Measurements from ENCODE around the gene ZFP36. TPM values are rescaled to one million over a fixed set of nuclear protein-coding genes. Genes with fewer than 3 reads are reported as not detected.

ZFP36 gene
- total RNA-seq, 2 donors from 2014 or later, result 67.4 to 265 TPM

DNA sequence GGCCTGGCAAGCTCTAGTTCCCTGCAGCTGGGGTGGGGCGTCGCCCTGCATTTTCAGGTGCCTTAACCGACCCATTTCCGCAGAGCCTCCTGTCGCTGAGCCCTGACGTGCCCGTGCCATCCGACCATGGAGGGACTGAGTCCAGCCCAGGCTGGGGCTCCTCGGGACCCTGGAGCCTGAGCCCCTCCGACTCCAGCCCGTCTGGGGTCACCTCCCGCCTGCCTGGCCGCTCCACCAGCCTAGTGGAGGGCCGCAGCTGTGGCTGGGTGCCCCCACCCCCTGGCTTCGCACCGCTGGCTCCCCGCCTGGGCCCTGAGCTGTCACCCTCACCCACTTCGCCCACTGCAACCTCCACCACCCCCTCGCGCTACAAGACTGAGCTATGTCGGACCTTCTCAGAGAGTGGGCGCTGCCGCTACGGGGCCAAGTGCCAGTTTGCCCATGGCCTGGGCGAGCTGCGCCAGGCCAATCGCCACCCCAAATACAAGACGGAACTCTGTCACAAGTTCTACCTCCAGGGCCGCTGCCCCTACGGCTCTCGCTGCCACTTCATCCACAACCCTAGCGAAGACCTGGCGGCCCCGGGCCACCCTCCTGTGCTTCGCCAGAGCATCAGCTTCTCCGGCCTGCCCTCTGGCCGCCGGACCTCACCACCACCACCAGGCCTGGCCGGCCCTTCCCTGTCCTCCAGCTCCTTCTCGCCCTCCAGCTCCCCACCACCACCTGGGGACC, 1.2 kb downstream of the ZFP36 start:
- no peak for ATAC-seq (replicated peaks)
- peaks cover 25% of the 10 kb centered on the region for H3K4me1 Mint-ChIP-seq
- H3K4me3 Mint-ChIP-seq, result peak overlapping the region; percentile 91
- H3K27me3 Mint-ChIP-seq, result no peaks in the 10 kb centered on the region
- no peaks in the 10 kb centered on the region for H3K9me3 Mint-ChIP-seq
- peaks cover 70% of the 10 kb centered on the region for H3K36me3 Mint-ChIP-seq (ENCODE audit: low read depth)
- peak overlapping the region; percentile 100 for H3K27ac Mint-ChIP-seq

DNA sequence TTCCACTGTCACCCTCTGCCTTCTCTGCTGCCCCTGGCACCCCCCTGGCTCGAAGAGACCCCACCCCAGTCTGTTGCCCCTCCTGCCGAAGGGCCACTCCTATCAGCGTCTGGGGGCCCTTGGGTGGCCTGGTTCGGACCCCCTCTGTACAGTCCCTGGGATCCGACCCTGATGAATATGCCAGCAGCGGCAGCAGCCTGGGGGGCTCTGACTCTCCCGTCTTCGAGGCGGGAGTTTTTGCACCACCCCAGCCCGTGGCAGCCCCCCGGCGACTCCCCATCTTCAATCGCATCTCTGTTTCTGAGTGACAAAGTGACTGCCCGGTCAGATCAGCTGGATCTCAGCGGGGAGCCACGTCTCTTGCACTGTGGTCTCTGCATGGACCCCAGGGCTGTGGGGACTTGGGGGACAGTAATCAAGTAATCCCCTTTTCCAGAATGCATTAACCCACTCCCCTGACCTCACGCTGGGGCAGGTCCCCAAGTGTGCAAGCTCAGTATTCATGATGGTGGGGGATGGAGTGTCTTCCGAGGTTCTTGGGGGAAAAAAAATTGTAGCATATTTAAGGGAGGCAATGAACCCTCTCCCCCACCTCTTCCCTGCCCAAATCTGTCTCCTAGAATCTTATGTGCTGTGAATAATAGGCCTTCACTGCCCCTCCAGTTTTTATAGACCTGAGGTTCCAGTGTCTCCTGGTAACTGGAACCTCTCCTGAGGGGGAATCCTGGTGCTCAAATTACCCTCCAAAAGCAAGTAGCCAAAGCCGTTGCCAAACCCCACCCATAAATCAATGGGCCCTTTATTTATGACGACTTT, 2.0 kb downstream of the ZFP36 start:
- H3K36me3 Mint-ChIP-seq (ENCODE audit: low read depth), result peaks cover 68% of the 10 kb centered on the region
- ATAC-seq (replicated peaks), result no peak
- H3K4me1 Mint-ChIP-seq, result peaks cover 25% of the 10 kb centered on the region
- H3K27ac Mint-ChIP-seq, result peak overlapping the region; percentile 100
- H3K4me3 Mint-ChIP-seq, result peak overlapping the region; percentile 91
- H3K9me3 Mint-ChIP-seq, result no peaks in the 10 kb centered on the region
- no peaks in the 10 kb centered on the region for H3K27me3 Mint-ChIP-seq

DNA sequence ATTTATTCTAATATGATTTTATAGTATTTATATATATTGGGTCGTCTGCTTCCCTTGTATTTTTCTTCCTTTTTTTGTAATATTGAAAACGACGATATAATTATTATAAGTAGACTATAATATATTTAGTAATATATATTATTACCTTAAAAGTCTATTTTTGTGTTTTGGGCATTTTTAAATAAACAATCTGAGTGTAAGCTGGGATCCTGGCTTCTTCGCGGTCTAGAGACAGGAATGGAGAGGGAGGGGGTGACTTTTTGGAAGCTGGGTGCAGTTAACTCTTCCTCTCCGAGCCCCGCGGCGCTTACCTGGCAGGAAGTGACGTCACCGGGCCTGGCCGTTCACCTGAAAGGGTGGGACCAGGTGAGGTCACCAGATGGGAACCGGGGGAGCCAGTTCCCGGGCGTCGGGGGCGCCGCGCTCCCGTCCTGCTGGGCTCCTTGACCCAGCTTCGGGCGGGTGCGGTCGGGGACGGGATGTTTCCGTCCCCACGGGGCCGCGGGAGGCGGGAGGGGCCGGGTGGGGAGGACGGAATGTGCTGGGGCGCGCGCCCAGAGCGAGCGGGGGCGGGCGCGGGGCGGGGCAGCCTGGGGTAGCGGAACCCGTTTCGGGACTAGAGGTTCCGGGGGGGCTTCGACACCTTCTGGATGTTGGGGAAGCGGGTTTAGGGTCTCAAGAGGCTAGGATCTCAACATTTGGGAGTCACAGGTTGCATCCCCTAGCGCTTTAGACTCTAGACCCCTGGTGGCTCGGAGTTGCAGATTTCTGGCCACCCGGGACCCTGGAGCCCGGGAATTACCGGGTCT, 2.8 kb downstream of the ZFP36 start:
- peaks cover 32% of the 10 kb centered on the region for H3K4me1 Mint-ChIP-seq
- ATAC-seq (replicated peaks), result peak; percentile 19

DNA sequence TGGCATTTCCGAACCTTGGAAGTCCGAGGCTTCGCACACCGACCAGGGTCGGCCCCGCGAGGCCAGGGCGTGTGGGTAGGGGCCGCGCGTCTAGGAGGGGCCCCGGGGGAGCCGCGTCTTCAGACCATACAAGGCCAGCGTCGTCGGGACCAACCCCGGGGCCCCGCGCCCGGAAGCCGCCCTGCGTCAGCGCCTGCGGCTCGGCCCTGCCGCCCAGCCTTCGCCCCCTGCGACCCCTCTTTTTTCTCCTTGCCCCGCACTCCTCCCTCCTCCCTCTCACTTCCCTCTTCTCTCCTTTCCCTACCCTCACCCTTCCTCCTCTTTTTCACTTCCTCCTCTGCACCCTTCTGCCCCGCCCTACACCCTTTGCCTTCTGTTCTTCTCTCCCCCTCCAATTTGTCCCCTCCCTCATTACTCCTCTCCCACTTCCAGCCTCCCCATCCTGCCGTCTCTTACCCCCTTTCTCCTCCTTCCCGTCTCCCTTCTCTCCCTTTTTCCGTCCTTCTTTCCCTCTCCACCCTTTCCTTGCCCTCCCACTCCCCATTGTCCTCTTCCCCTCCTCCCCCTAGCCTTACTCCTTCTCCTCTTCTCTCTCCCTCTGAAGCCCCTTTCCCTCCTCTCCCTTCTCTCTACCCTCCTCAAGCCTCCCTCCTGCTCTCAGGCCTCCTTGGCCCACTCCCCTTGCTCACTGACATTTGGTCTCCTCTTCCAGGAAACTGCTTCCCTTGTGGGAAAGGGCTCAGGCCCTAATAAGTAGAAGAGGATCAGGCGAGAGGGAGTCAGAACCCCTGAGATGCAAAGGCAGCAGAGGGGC, 3.6 kb downstream of the ZFP36 start:
- Mint-ChIP-seq H3K4me1 (peaks cover 37% of the 10 kb centered on the region), H3K36me3 (ENCODE audit: low read depth) (peaks cover 82% of the 10 kb centered on the region), H3K4me3 (peak overlapping the region; percentile 91), H3K27me3 (no peaks in the 10 kb centered on the region), H3K27ac (peak overlapping the region; percentile 100), H3K9me3 (no peaks in the 10 kb centered on the region)
- peak; percentile 36 for ATAC-seq (replicated peaks)

More for the DNA sequence above, 2.8 kb downstream of the ZFP36 start:
- Mint-ChIP-seq H3K9me3 (no peaks in the 10 kb centered on the region), H3K36me3 (ENCODE audit: low read depth) (peaks cover 76% of the 10 kb centered on the region), H3K27ac (peak overlapping the region; percentile 100), H3K4me3 (peak overlapping the region; percentile 91), H3K27me3 (no peaks in the 10 kb centered on the region)

DNA sequence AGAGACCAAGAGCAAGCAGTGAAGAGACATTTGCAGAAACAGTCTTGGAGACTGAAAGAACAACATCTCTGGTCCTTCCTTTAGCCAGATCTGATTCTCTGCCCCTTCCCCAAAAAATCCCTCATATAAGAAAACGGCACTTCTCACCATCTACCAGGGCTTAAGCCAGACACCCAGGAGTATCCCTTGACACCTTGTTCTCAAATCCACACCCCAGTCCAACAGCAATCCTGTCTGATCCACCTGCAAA, 4.1 kb downstream of the ZFP36 start:
- Mint-ChIP-seq H3K27me3 (no peaks in the 10 kb centered on the region), H3K36me3 (ENCODE audit: low read depth) (peaks cover 84% of the 10 kb centered on the region), H3K27ac (peak overlapping the region; percentile 100), H3K9me3 (no peaks in the 10 kb centered on the region), H3K4me3 (peak overlapping the region; percentile 91), H3K4me1 (peaks cover 37% of the 10 kb centered on the region)
- ATAC-seq (replicated peaks), result no peak

DNA sequence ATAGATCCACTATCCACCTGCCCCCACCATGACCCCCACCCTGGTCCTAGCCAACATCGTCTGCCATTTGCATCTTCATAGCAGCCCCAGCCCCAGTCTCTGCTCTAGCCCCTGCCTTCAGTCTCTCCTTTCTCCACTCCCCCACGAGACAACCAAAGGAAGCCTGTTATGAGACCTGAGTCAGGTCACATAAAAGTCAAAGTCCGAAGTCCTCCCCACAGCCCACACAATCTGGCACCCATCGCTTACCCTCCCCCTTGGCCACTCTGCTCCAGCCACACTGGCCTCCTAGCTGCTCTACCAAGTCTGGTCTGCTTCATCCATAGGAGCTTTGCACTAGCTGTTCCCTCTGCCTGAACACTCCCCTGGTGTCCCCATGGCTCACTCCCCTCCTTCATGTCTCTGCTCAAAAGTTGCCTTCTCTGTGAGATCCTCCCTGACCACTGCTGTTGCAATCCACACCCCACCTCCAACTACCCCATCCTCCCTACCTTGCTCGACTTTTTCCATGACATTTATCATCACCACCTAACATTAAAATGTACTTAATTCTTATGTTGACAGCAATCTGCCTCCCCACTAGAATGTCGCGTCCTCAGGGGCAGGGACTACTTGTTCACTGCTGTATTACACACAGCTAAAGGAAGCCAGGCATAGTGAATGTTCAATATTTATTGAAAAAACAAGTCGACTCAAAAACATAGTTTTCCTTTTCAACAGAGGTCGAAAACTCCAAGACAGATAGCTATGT, 4.6 kb downstream of the ZFP36 start:
- Mint-ChIP-seq H3K27ac (peak overlapping the region; percentile 100), H3K27me3 (no peaks in the 10 kb centered on the region), H3K4me3 (peak overlapping the region; percentile 91), H3K4me1 (peaks cover 34% of the 10 kb centered on the region), H3K36me3 (ENCODE audit: low read depth) (peaks cover 80% of the 10 kb centered on the region), H3K9me3 (no peaks in the 10 kb centered on the region)
- ATAC-seq (replicated peaks), result no peak

DNA sequence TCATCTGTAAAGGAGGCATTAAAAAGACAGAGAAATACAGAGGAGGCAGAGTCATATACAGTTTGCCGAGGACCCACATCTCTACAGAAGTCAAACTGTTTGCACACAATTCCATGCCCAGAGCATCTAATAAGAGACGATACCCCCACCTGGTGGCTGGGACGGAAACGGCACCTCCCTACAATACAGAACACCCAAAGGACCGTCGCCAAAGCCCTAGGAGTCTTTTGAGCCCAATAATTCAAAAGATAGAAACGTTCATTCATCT, 5.1 kb downstream of the ZFP36 start:
- peak; percentile 54 for ATAC-seq (replicated peaks)
- Mint-ChIP-seq H3K27me3 (no peaks in the 10 kb centered on the region), H3K4me1 (peaks cover 31% of the 10 kb centered on the region), H3K9me3 (no peaks in the 10 kb centered on the region), H3K36me3 (ENCODE audit: low read depth) (peaks cover 75% of the 10 kb centered on the region), H3K27ac (peak overlapping the region; percentile 100), H3K4me3 (peak overlapping the region; percentile 91)

DNA sequence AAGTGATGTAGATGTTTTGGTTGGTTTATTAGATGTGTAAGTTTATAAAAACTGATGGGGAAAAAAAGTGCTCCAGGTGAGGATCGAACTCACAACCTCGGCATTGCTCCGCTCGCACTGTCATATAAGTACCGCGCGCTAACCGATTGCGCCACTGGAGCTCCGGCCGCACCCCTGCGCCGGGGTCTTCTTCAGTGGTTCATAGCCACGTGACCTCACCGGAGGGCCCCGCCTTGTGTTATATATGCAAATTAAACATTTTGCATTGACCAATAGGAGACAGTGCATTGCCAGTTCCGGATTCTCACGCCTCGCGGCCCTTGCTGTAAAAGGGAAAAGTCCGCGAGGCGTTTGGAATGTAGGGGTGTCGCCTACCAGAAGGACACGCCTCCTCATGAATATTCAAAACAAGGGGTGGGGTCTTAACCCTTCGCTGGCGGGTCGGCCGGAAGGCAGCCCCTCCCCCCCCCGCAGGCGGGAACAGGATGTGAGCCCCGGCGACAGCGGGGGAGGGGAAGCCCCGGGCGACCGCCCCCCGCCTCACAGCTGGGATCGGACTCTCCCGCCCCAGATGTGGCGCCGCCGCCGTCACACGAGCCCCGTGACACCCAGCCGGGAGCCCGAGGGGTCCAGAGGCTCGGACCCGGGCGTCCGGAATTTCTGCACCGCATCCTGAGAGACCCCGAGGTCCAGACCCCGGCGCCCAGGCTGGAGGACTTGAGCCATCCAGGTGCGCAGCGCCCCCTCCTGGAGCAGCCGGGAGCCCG, 5.6 kb downstream of the ZFP36 start, which contains the start of gene PLEKHG2:
PLEKHG2 (plus strand) TSS at position 570 of the 767 bp plus-strand sequence. CDS start 1,418 bp downstream, outside the sequence.
- peak; percentile 71 for ATAC-seq (replicated peaks)
- Mint-ChIP-seq H3K36me3 (ENCODE audit: low read depth) (peaks cover 72% of the 10 kb centered on the region), H3K27me3 (no peaks in the 10 kb centered on the region), H3K9me3 (no peaks in the 10 kb centered on the region), H3K4me3 (peak within 1 kb of the TSS; percentile 91), H3K27ac (peak within 1 kb of the TSS; percentile 100), H3K4me1 (peaks cover 31% of the 10 kb centered on the region)

DNA sequence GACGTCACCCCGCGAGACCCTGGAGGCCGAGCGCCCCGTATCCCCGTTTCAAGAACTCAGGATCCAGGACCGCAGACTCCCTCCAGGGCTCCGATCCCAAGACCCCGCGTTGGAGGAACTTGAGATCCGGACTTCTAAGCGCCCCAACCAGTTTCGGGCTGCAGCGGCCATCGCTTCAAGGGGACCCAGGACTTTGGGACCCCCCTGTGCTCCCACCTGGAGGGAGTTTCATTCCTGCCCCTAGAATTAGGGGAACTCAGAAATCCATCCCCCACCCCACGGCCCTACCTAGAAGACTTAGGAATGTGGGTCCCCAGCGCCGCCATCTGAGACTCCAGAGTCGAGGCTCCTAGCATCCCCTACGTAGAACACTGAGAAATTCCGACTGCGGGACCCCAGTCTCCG, 6.2 kb downstream of the ZFP36 start:
- Mint-ChIP-seq H3K4me3 (peak overlapping the region; percentile 91), H3K27me3 (no peaks in the 10 kb centered on the region), H3K4me1 (peaks cover 31% of the 10 kb centered on the region), H3K9me3 (no peaks in the 10 kb centered on the region), H3K36me3 (ENCODE audit: low read depth) (peaks cover 72% of the 10 kb centered on the region), H3K27ac (peak overlapping the region; percentile 100)
- no peak for ATAC-seq (replicated peaks)

DNA sequence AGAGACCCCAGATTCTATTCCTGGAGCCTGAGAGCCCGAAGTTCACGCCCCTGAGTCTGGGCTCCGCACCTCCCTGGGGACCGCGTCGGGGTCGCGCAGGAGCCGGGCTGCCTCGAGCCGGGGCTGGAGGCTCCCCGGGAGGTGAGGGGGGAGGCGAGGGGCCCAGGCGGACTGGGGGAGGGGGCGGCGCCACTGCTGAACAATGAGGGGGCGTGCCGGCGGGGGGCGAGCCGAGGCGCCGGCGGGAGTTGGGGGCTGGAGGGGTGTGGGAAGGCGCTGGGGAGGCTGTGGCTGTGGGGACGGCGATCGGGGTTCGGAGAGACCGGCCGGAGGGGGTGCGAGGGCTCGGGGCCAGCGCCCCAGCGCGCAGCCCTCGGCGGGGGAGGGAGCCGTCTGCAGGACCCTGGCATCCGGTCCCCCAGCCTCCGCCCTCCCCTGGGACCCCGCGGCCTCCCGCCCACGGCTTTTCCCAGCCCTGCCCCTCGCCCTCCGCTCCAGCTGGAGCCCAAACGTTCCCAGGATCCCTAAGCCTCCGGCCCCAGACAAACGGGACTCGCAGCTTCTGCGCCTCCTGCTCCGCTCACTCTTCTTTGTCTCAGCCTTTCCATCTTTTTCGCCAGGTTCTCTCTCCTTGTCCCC, 6.7 kb downstream of the ZFP36 start:
- Mint-ChIP-seq H3K9me3 (no peaks in the 10 kb centered on the region), H3K27ac (peak overlapping the region; percentile 100), H3K4me1 (peaks cover 31% of the 10 kb centered on the region), H3K36me3 (ENCODE audit: low read depth) (peaks cover 72% of the 10 kb centered on the region), H3K4me3 (peak overlapping the region; percentile 91), H3K27me3 (no peaks in the 10 kb centered on the region)
- ATAC-seq (replicated peaks), result no peak

DNA sequence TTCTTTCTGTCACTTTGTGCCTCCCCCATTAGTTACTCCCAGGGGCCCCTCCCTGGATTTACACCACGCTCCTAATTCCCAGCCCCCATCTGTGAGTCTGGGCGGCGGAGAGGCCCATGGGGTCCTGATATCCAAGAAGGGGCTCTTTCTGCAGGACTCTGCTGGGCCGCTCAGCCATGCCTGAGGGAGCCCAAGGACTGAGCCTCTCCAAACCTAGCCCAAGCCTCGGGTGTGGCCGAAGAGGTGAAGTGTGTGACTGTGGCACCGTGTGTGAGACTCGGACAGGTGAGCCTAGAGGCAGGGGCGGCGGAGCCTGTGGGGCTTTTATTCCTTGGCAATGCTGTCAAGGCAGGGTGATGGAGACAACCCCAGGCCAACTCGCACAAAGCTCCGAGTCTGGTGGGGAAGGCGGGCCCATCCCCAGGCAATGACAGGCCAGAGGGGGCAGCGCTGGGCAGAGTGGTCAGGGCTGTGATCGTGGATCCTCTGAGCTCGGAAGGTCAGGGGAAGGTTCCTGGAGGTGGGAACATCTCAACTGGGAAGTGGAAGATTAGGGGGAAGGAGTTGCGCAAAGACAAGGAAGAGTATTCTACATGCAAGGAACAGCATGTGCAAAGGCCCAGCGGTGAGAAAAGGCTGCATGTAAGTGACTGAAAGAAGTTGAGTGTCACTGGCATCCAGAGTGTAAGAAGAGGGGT, 7.4 kb downstream of the ZFP36 start:
- Mint-ChIP-seq H3K27ac (peak overlapping the region; percentile 96), H3K4me1 (peaks cover 31% of the 10 kb centered on the region), H3K9me3 (no peaks in the 10 kb centered on the region), H3K27me3 (no peaks in the 10 kb centered on the region), H3K4me3 (peak overlapping the region; percentile 91), H3K36me3 (ENCODE audit: low read depth) (peaks cover 72% of the 10 kb centered on the region)
- ATAC-seq (replicated peaks), result no peak

Measured in activated T-helper 17 cell treated with anti-CD3 and anti-CD28 coated beads, Interleukin-2, amount 50 U/mL, for 72 hours (primary cell).